ENCODE data around the gene MICOS13. TPM values are rescaled to one million over a fixed set of nuclear protein-coding genes. Genes with fewer than 3 reads are reported as not detected.

The MICOS13 gene
- total RNA-seq, 2 experiments from 2014 or later: 39.2 to 119 TPM

GRCh38 chr19:5694167-5694955 is 14.0 kb upstream of the MICOS13 start:
- no peak for DNase-seq (ENCODE audit: low spot score)
- Histone ChIP-seq H3K4me2 (ENCODE audit: low read length) (no peak overlapping the region), H3K36me3 (ENCODE audit: insufficient read depth, low read length) (peaks cover 90% of the 10 kb centered on the region), H3K4me3 (ENCODE audit: low read depth, low read length, poor library complexity, severe bottlenecking) (no peak overlapping the region), H3K4me1 (ENCODE audit: insufficient read depth, low read length, poor library complexity, severe bottlenecking) (peaks cover 12% of the 10 kb centered on the region), H2AFZ (ENCODE audit: low read length) (no peak overlapping the region), H3K9me2 (ENCODE audit: insufficient read depth, low read length) (no peaks in the 10 kb centered on the region), H3K27ac (ENCODE audit: low read depth, low read length, poor library complexity, severe bottlenecking) (no peak overlapping the region), H3K79me2 (ENCODE audit: insufficient read depth, low read depth, low read length) (peaks cover 37% of the 10 kb centered on the region), H4K20me1 (ENCODE audit: insufficient read depth, low read length) (0 out of 2 replicates have a peak, but pooled peaks cover 6% of the 10 kb centered on the region), H3K9me3 (ENCODE audit: low read length) (no peaks in the 10 kb centered on the region)
- CTCF ChIA-PET (ENCODE audit: unreplicated experiment): no interaction called here
- intact Hi-C loops (cut with micrococcal nuclease; ENCODE audit: unreplicated experiment): no loop called here
- TF ChIP-seq EZH2phosphoT487 (IDR thresholded peaks at IDR 0.05; ENCODE audit: borderline replicate concordance, low read depth, low read length) (no peak), CTCF (conservative IDR thresholded peaks at IDR 0.05; ENCODE audit: low read length) (no peak)
- POLR2A ChIA-PET: no interaction called here
- no TSS peak for BruUV-seq (replicated peaks)

GRCh38 chr19:5693195-5694166 is 13.2 kb upstream of the MICOS13 start:
- BruUV-seq (replicated peaks): no TSS peak
- H3K4me1 ChIP-seq (ENCODE audit: insufficient read depth, low read length, poor library complexity, severe bottlenecking): peaks cover 7% of the 10 kb centered on the region
- intact Hi-C loops (cut with micrococcal nuclease; ENCODE audit: unreplicated experiment): no loop called here
- H3K9me3 ChIP-seq (ENCODE audit: low read length): no peaks in the 10 kb centered on the region
- H3K27ac ChIP-seq (ENCODE audit: low read depth, low read length, poor library complexity, severe bottlenecking): no peak overlapping the region
- ChIA-PET CTCF (ENCODE audit: unreplicated experiment) (no interaction called here), POLR2A (no interaction called here)
- no peak for TF ChIP-seq CTCF (conservative IDR thresholded peaks at IDR 0.05; ENCODE audit: low read length)
- TF ChIP-seq EZH2phosphoT487 (IDR thresholded peaks at IDR 0.05; ENCODE audit: borderline replicate concordance, low read depth, low read length): no peak
- H3K79me2 ChIP-seq (ENCODE audit: insufficient read depth, low read depth, low read length): peaks cover 37% of the 10 kb centered on the region
- no peaks in the 10 kb centered on the region for H3K9me2 ChIP-seq (ENCODE audit: insufficient read depth, low read length)
- peaks cover 81% of the 10 kb centered on the region for H3K36me3 ChIP-seq (ENCODE audit: insufficient read depth, low read length)
- no peak overlapping the region for H3K4me2 ChIP-seq (ENCODE audit: low read length)
- DNase-seq (ENCODE audit: low spot score): no peak
- no peak overlapping the region for H2AFZ ChIP-seq (ENCODE audit: low read length)
- no peak overlapping the region for H3K4me3 ChIP-seq (ENCODE audit: low read depth, low read length, poor library complexity, severe bottlenecking)
- 0 out of 2 replicates have a peak, but pooled peaks cover 6% of the 10 kb centered on the region for H4K20me1 ChIP-seq (ENCODE audit: insufficient read depth, low read length)
